Measurements from ENCODE around the gene TOX3.

TOX3 gene

GRCh38 chr16:52547834-52548215, 882 bp upstream of the TOX3 start:
- TF ChIP-seq CTCF (IDR thresholded peaks at IDR 0.05; ENCODE audit: control insufficient read depth, insufficient read depth, low read depth, low read length, missing control alignments): no peak
- no peak for DNase-seq (ENCODE audit: low read depth)
- no peak overlapping the region for H3K4me3 ChIP-seq (ENCODE audit: control insufficient read depth, low read depth, low read length)

GRCh38 chr16:52546291-52547003, 496 bp downstream of the TOX3 start:
- DNase-seq (ENCODE audit: low read depth): no peak
- no peak for TF ChIP-seq CTCF (IDR thresholded peaks at IDR 0.05; ENCODE audit: control insufficient read depth, insufficient read depth, low read depth, low read length, missing control alignments)
- H3K4me3 ChIP-seq (ENCODE audit: control insufficient read depth, low read depth, low read length): no peak overlapping the region

- no peak for DNase-seq (ENCODE audit: low read depth)
- H3K4me3 ChIP-seq (ENCODE audit: control insufficient read depth, low read depth, low read length): no peak overlapping the region
- TF ChIP-seq CTCF (IDR thresholded peaks at IDR 0.05; ENCODE audit: control insufficient read depth, insufficient read depth, low read depth, low read length, missing control alignments): no peak
These were observed 1.1 kb downstream of the TOX3 start for GRCh38 chr16:52545898-52546266.

- TF ChIP-seq CTCF (IDR thresholded peaks at IDR 0.05; ENCODE audit: control insufficient read depth, insufficient read depth, low read depth, low read length, missing control alignments): no peak
- DNase-seq (ENCODE audit: low read depth): no peak
- H3K4me3 ChIP-seq (ENCODE audit: control insufficient read depth, low read depth, low read length): no peak overlapping the region
These were observed 1.6 kb downstream of the TOX3 start for GRCh38 chr16:52545222-52545897.

- TF ChIP-seq CTCF (IDR thresholded peaks at IDR 0.05; ENCODE audit: control insufficient read depth, insufficient read depth, low read depth, low read length, missing control alignments): no peak
- no peak for DNase-seq (ENCODE audit: low read depth)
- H3K4me3 ChIP-seq (ENCODE audit: control insufficient read depth, low read depth, low read length): no peak overlapping the region
These were observed 2.2 kb downstream of the TOX3 start for GRCh38 chr16:52544703-52545102.

GRCh38 chr16:52543654-52544053, 3.3 kb downstream of the TOX3 start:
- no peak for DNase-seq (ENCODE audit: low read depth)
- no peak overlapping the region for H3K4me3 ChIP-seq (ENCODE audit: control insufficient read depth, low read depth, low read length)
- no peak for TF ChIP-seq CTCF (IDR thresholded peaks at IDR 0.05; ENCODE audit: control insufficient read depth, insufficient read depth, low read depth, low read length, missing control alignments)

Data from AG09309 (cell line).